Endothelial cell of umbilical vein (primary cell): Measurements from ENCODE around the gene DUSP22. TPM values are rescaled to one million over a fixed set of nuclear protein-coding genes. Genes with fewer than 3 reads are reported as not detected.

Source experiments
- BruUV-seq: library from RNA; stranded (reverse); fragments of 400-500 nt; replicated peaks from 2 replicates; lab custom pipeline; 2021; lab: Mats Ljungman, UMichigan
- CTCF ChIA-PET: fragments of 300-600, 350-600 bp; sonication (Branson Sonifier 250); formaldehyde crosslinking; loops from one replicate; lab custom pipeline; 2021; ENCODE audit warnings: antibody characterized with exemption, inconsistent platforms; lab: Charles Lee
- POLR2A ChIA-PET: fragments of 300-600, 350-600 bp; sonication (Branson Sonifier 250); formaldehyde crosslinking; loops from one replicate; lab custom pipeline; 2021; ENCODE audit warnings: antibody characterized with exemption, inconsistent platforms; lab: Charles Lee
- DNase-seq: peaks from one replicate; pipeline ENCODE4 v3.0.0-alpha.2; 2011; ENCODE audit warnings: low read depth, low spot score
- FAIRE-seq: peaks from 2 replicates; lab custom pipeline; 2011; peaks lifted over from hg19 to GRCh38; lab: Jason Lieb, UNC
- H2AFZ ChIP-seq: 2 replicates; pipeline ENCODE4 v1.6.0; 2012; ENCODE audit warnings: low read depth, low read length, control low read depth, inconsistent platforms
- H3K27ac ChIP-seq: 2 replicates; pipeline ENCODE4 v1.5.1; 2011; ENCODE audit warnings: low read depth, mild to moderate bottlenecking, control low read depth, low read length, moderate library complexity; ENCODE audit not compliant: insufficient read depth
- H3K27me3 ChIP-seq, 2 experiments: 2 replicates each; pipeline versions ENCODE4 v1.6.0 to v1.6.1; 2011; ENCODE audit warnings: low read length in 2 of 2, mixed read lengths in 1 of 2; ENCODE audit not compliant: control insufficient read depth in 2 of 2, insufficient read depth in 2 of 2
- H3K36me3 ChIP-seq, 2 experiments: 2 replicates in 1 of 2; 3 replicates in 1 of 2; pipeline ENCODE4 v1.5.1; 2011; ENCODE audit warnings: low read length in 2 of 2, mild to moderate bottlenecking in 1 of 2, moderate library complexity in 1 of 2; ENCODE audit not compliant: control insufficient read depth in 2 of 2, insufficient read depth in 2 of 2; ENCODE audit errors: extremely low read depth in 1 of 2
- H3K4me1 ChIP-seq: 3 replicates; pipeline ENCODE4 v1.5.1; 2011; ENCODE audit warnings: mild to moderate bottlenecking, low read length; ENCODE audit not compliant: control insufficient read depth, insufficient read depth; ENCODE audit errors: extremely low read depth
- H3K4me2 ChIP-seq: 2 replicates; pipeline ENCODE4 v1.6.1; 2011; ENCODE audit warnings: low read length, control low read depth, mixed read lengths; ENCODE audit not compliant: insufficient read depth
- H3K4me3 ChIP-seq, 3 experiments: fragments of 200-600 bp in 1 of 3; sonication (generic), shearing (Covaris generic) in 1 of 3; replicated peaks in 1 of 3; 2 replicates each; pipeline ENCODE4 v1.5.1; 2011 to 2016; ENCODE audit warnings: control low read depth in 3 of 3, low read length in 3 of 3, mild to moderate bottlenecking in 2 of 3, inconsistent platforms in 1 of 3, low read depth in 1 of 3, moderate library complexity in 1 of 3; ENCODE audit not compliant: insufficient read depth in 1 of 3
- H3K79me2 ChIP-seq: 2 replicates; pipeline ENCODE4 v1.6.0; 2012; ENCODE audit warnings: low read length, inconsistent platforms; ENCODE audit not compliant: control insufficient read depth, insufficient read depth
- H3K9ac ChIP-seq: replicated peaks from 2 replicates; pipeline ENCODE3; 2011; ENCODE audit warnings: low read length, control low read depth; ENCODE audit not compliant: insufficient read depth; ENCODE audit errors: extremely low read depth
- H3K9me1 ChIP-seq: replicated peaks from 3 replicates; pipeline ENCODE4 v1.6.0; 2011; ENCODE audit warnings: mild to moderate bottlenecking, low read length; ENCODE audit not compliant: control insufficient read depth, insufficient read depth; ENCODE audit errors: extremely low read depth
- H3K9me3 ChIP-seq: replicated peaks from 2 replicates; pipeline ENCODE4 v1.5.1; 2012; ENCODE audit warnings: low read length, inconsistent platforms; ENCODE audit not compliant: control insufficient read depth, insufficient read depth
- H4K20me1 ChIP-seq: replicated peaks from 2 replicates; pipeline ENCODE3; 2011; ENCODE audit warnings: mild to moderate bottlenecking, low read length; ENCODE audit not compliant: control insufficient read depth, insufficient read depth; ENCODE audit errors: extremely low read depth
- CTCF ChIP-seq, 2 donors: IDR thresholded peaks; 1 replicate in 1 of 2; 2 replicates in 1 of 2; pipeline ENCODE4 v1.5.1; 2011; ENCODE audit warnings: low read length in 2 of 2, mild to moderate bottlenecking in 2 of 2, moderate library complexity in 2 of 2, control low read depth in 1 of 2, inconsistent platforms in 1 of 2, low read depth in 1 of 2; ENCODE audit not compliant: insufficient read depth in 1 of 2; ENCODE audit errors: extremely low read depth in 1 of 2
- EZH2 ChIP-seq: IDR thresholded peaks from 2 replicates; pipeline ENCODE4 v1.6.1; 2012; ENCODE audit warnings: borderline replicate concordance, low read depth, mild to moderate bottlenecking, moderate library complexity, low read length, inconsistent platforms; ENCODE audit not compliant: severe bottlenecking
- FOS ChIP-seq: IDR thresholded peaks from 2 replicates; pipeline ENCODE4 v1.6.1; 2011; ENCODE audit warnings: mild to moderate bottlenecking, low read length, moderate library complexity, borderline replicate concordance; ENCODE audit not compliant: insufficient read depth
- GATA2 ChIP-seq: IDR thresholded peaks from 2 replicates; pipeline ENCODE4 v1.7.0; 2011; ENCODE audit warnings: low read depth, mild to moderate bottlenecking, moderate library complexity, mixed read lengths, low read length; ENCODE audit not compliant: insufficient read length, insufficient read depth
- JUN ChIP-seq: IDR thresholded peaks from 2 replicates; pipeline ENCODE4 v1.6.1; 2011; ENCODE audit warnings: borderline replicate concordance, low read depth; ENCODE audit not compliant: insufficient read length, insufficient read depth
- MAX ChIP-seq: IDR thresholded peaks from 2 replicates; pipeline ENCODE4 v1.6.1; 2011; ENCODE audit not compliant: insufficient read depth, insufficient read length
- MYC ChIP-seq: IDR thresholded peaks from one replicate; pipeline ENCODE4 v1.6.1; 2011; ENCODE audit warnings: mild to moderate bottlenecking, low read depth, low read length
- POLR2A ChIP-seq: IDR thresholded peaks from 2 replicates; pipeline ENCODE4 v1.6.1; 2012; ENCODE audit warnings: low read depth, mild to moderate bottlenecking, control low read depth, low read length
- POLR2AphosphoS5 ChIP-seq: IDR thresholded peaks from 2 replicates; pipeline ENCODE4 v1.6.1; 2012; ENCODE audit warnings: low read depth, mild to moderate bottlenecking, control low read depth, low read length, moderate library complexity; ENCODE audit not compliant: insufficient read depth
- dilution Hi-C: fragments of 300-500 bp; cut with MboI; formaldehyde crosslinking; loops from one replicate; pipeline ENCODE4 v1.15.0; 2019; ENCODE audit warnings: low sequenced_read_pairs; ENCODE audit not compliant: extremely low pct_ligation_motif_present
- intact Hi-C: fragments of 100-400 bp; cut with micrococcal nuclease; formaldehyde crosslinking; loops from one replicate; pipeline ENCODE4 v1.10.0; 2022
- polyA plus RNA-seq, 4 experiments: library from polyadenylated mRNA; depleted of rRNA in 3 of 4; stranded (reverse) in 3 of 4; unstranded in 1 of 4; fragments of >200 nt; gene quantifications; 2 replicates each; pipeline versions ENCODE4 v1.2.1 to v1.2.3, GENCODE V29; 2011 to 2012; ENCODE audit warnings: missing spikeins in 1 of 4
- total RNA-seq: library from RNA; stranded (reverse); gene quantifications from 2 replicates; pipeline ENCODE4 v1.2.3, GENCODE V29; 2021

The DUSP22 gene
- total and polyA plus RNA-seq, 2 donors (not counting 3 experiments of a cell fraction or from before 2014, with no cell fraction given), result 23.2 to 33.9 TPM

GRCh38 chr6:381742-382461, 89.6 kb downstream of the DUSP22 start:
- Histone ChIP-seq H3K9ac (no peak overlapping the region), H3K9me1 (no peaks in the 10 kb centered on the region), H3K79me2 (no peaks in the 10 kb centered on the region), H3K4me2 (no peak overlapping the region), H3K4me3 (no peak overlapping the region), H3K4me1 (no peaks in the 10 kb centered on the region), H3K27me3 (no peaks in the 10 kb centered on the region), H2AFZ (no peak overlapping the region), H3K9me3 (peaks cover 2% of the 10 kb centered on the region), H3K36me3 (no peaks in the 10 kb centered on the region), H3K27ac (no peak overlapping the region), H4K20me1 (no peaks in the 10 kb centered on the region)
- ChIA-PET POLR2A (no interaction called here), CTCF (no interaction called here)
- DNase-seq (no peak), FAIRE-seq (peak; percentile 52)
- dilution Hi-C loops (no loop called here), intact Hi-C loops (no loop called here)
- no TSS peak for BruUV-seq
- TF ChIP-seq FOS (no peak), JUN (no peak), POLR2A (no peak), POLR2AphosphoS5 (no peak), CTCF (IDR thresholded peaks at IDR 0.05; ENCODE audit: extremely low read depth in 1 of 2, insufficient read depth in 1 of 2, low read depth in 1 of 2, low read length in 2 of 2) (no peak), MAX (no peak), EZH2 (no peak), MYC (no peak), GATA2 (no peak)
